GM23338 (cell line): ENCODE results near the gene DOLPP1.

ENCODE experiments used
- EZH2 ChIP-seq: fragments of 200-600 bp; sonication (generic); IDR thresholded peaks from one replicate; pipeline ENCODE4 v1.8.0; 2017; ENCODE audit warnings: antibody characterized with exemption, mild to moderate bottlenecking, low read depth; ENCODE audit not compliant: unreplicated experiment
- EZH2phosphoT487 ChIP-seq: fragments of 200-600 bp; sonication (generic); IDR thresholded peaks from one replicate; pipeline ENCODE4 v1.8.1; 2018; ENCODE audit warnings: antibody characterized with exemption; ENCODE audit not compliant: unreplicated experiment
- JUNB ChIP-seq: IDR thresholded peaks from one replicate; pipeline ENCODE4 v1.6.1; 2016; ENCODE audit warnings: antibody characterized with exemption; ENCODE audit not compliant: unreplicated experiment
- POLR2AphosphoS5 ChIP-seq: IDR thresholded peaks from 2 replicates; pipeline ENCODE4 v1.6.1; 2016; ENCODE audit warnings: antibody characterized with exemption, low read depth
- STAT1 ChIP-seq: IDR thresholded peaks from one replicate; pipeline ENCODE4 v1.6.1; 2016; ENCODE audit warnings: antibody characterized with exemption; ENCODE audit not compliant: unreplicated experiment
- ZNF331 ChIP-seq: fragments of 250-450 bp; sonication (Bioruptor Pico); IDR thresholded peaks from 2 replicates; pipeline ENCODE4 v1.5.0; 2020; ENCODE audit warnings: low read depth, mild to moderate bottlenecking, moderate library complexity
- TF ChIP-seq, protein P1 (sequence below), 2 experiments: fragments of 200-600 bp in 1 of 2; sonication (generic) in 1 of 2; conservative IDR thresholded peaks; 2 replicates each; pipeline versions ENCODE4 v1.5.1 to v1.6.1; 2016 to 2017; ENCODE audit warnings: antibody characterized with exemption in 2 of 2, low read depth in 2 of 2, mild to moderate bottlenecking in 2 of 2, moderate library complexity in 1 of 2
- TF ChIP-seq, protein P2 (sequence below): IDR thresholded peaks from one replicate; pipeline ENCODE4 v1.6.1; 2018; ENCODE audit warnings: antibody characterized with exemption; ENCODE audit not compliant: unreplicated experiment
- TF ChIP-seq, protein P3 (sequence below): IDR thresholded peaks from 2 replicates; pipeline ENCODE4 v1.6.1; 2016; ENCODE audit warnings: antibody characterized with exemption

DNA sequence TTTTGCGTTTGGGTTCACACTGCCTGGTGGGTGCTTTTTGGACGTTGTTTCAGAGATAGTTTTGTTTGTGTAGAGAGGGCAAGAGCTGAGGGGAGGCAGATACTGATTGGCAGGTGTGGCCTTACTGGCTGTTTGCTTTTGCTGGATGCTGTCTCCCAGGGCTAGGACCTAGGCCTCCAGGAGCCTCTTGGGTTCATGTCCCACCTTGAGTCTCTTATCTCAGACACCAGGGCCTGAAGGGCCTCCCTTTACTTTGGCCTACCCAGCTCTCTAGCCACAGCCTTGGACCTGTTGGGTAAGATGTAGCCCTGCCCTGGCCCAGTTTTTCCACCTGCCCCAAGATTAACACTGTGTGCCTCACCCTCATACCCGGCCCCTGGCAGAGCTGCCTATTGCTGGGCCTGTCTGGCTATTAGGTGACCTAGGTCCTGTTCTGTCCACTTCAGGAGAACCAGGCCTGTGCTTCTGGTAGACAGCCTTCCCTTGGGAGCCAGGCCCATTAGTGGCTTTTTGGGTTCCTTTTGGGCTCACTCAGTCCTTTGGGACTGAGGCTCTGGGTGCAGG lies 43.7 kb downstream of the DOLPP1 start:
- TF ChIP-seq, protein P1, sequence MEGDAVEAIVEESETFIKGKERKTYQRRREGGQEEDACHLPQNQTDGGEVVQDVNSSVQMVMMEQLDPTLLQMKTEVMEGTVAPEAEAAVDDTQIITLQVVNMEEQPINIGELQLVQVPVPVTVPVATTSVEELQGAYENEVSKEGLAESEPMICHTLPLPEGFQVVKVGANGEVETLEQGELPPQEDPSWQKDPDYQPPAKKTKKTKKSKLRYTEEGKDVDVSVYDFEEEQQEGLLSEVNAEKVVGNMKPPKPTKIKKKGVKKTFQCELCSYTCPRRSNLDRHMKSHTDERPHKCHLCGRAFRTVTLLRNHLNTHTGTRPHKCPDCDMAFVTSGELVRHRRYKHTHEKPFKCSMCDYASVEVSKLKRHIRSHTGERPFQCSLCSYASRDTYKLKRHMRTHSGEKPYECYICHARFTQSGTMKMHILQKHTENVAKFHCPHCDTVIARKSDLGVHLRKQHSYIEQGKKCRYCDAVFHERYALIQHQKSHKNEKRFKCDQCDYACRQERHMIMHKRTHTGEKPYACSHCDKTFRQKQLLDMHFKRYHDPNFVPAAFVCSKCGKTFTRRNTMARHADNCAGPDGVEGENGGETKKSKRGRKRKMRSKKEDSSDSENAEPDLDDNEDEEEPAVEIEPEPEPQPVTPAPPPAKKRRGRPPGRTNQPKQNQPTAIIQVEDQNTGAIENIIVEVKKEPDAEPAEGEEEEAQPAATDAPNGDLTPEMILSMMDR (conservative IDR thresholded peaks at IDR 0.05; ENCODE audit: low read depth in 2 of 2) = no peak
- TF ChIP-seq POLR2AphosphoS5 (no peak), EZH2phosphoT487 (no peak), EZH2 (no peak), JUNB (no peak), STAT1 (no peak), ZNF331 (CRISPR knock-in tag) (no peak)
- TF ChIP-seq, protein P2, sequence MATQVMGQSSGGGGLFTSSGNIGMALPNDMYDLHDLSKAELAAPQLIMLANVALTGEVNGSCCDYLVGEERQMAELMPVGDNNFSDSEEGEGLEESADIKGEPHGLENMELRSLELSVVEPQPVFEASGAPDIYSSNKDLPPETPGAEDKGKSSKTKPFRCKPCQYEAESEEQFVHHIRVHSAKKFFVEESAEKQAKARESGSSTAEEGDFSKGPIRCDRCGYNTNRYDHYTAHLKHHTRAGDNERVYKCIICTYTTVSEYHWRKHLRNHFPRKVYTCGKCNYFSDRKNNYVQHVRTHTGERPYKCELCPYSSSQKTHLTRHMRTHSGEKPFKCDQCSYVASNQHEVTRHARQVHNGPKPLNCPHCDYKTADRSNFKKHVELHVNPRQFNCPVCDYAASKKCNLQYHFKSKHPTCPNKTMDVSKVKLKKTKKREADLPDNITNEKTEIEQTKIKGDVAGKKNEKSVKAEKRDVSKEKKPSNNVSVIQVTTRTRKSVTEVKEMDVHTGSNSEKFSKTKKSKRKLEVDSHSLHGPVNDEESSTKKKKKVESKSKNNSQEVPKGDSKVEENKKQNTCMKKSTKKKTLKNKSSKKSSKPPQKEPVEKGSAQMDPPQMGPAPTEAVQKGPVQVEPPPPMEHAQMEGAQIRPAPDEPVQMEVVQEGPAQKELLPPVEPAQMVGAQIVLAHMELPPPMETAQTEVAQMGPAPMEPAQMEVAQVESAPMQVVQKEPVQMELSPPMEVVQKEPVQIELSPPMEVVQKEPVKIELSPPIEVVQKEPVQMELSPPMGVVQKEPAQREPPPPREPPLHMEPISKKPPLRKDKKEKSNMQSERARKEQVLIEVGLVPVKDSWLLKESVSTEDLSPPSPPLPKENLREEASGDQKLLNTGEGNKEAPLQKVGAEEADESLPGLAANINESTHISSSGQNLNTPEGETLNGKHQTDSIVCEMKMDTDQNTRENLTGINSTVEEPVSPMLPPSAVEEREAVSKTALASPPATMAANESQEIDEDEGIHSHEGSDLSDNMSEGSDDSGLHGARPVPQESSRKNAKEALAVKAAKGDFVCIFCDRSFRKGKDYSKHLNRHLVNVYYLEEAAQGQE = no peak
- TF ChIP-seq, protein P3, sequence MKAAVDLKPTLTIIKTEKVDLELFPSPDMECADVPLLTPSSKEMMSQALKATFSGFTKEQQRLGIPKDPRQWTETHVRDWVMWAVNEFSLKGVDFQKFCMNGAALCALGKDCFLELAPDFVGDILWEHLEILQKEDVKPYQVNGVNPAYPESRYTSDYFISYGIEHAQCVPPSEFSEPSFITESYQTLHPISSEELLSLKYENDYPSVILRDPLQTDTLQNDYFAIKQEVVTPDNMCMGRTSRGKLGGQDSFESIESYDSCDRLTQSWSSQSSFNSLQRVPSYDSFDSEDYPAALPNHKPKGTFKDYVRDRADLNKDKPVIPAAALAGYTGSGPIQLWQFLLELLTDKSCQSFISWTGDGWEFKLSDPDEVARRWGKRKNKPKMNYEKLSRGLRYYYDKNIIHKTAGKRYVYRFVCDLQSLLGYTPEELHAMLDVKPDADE = no peak
